ENCODE measurements around the gene POLH. TPM values are rescaled to one million over a fixed set of nuclear protein-coding genes. Genes with fewer than 3 reads are reported as not detected.

POLH gene
- total RNA-seq, 1 donor from 2014 or later = 26.7 TPM

Other genes starting within 250 kb of the POLH start
- gene ZNF318, start 206.5 kb upstream of the POLH start, total RNA-seq = 14.4 and 14.9 TPM in 2 replicates
- gene ABCC10, start 148.6 kb upstream of the POLH start, total RNA-seq = 10.5 and 11.6 TPM in 2 replicates
- 3.3 and 6.2 TPM in 2 replicates for gene DLK2, start 120.6 kb upstream of the POLH start, total RNA-seq
- gene TJAP1, start 98.6 kb upstream of the POLH start, total RNA-seq = 26.7 and 39.6 TPM in 2 replicates
- gene LRRC73, start 65.8 kb upstream of the POLH start, total RNA-seq = 1.6 and 2.0 TPM in 2 replicates
- gene YIPF3, start 59.3 kb upstream of the POLH start, total RNA-seq = 199 and 250 TPM in 2 replicates
- 23.5 and 26.5 TPM in 2 replicates for gene POLR1C, start 59.1 kb upstream of the POLH start, total RNA-seq
- gene XPO5, start 147 bp upstream of the POLH start, total RNA-seq = 33.4 and 34.1 TPM in 2 replicates
- gene GTPBP2, start 53.1 kb downstream of the POLH start, total RNA-seq = 33.6 and 35.9 TPM in 2 replicates
- gene MAD2L1BP, start 59.7 kb downstream of the POLH start, total RNA-seq = 18.1 and 35.3 TPM in 2 replicates
- gene RSPH9, start 68.9 kb downstream of the POLH start, total RNA-seq = not detected in 2 replicates
- gene MRPS18A, start 111.6 kb downstream of the POLH start, total RNA-seq = 33.5 and 38.8 TPM in 2 replicates
- gene VEGFA, start 194.0 kb downstream of the POLH start, total RNA-seq = 44.1 and 57.0 TPM in 2 replicates

All from myocyte (in vitro differentiated cells).